B cell (primary cell): ENCODE measurements around the gene APOC3. TPM values are rescaled to one million over a fixed set of nuclear protein-coding genes. Genes with fewer than 3 reads are reported as not detected.

Source experiments
- ATAC-seq: fragments of 200-7000 bp; cut with Tn5 transposase; one replicate; pipeline ENCODE4 v1.10.0; 2021; ENCODE audit warnings: low read depth, mild to moderate bottlenecking, moderate number of reproducible peaks, moderate library complexity
- CTCF ChIA-PET: fragments of 350-600 bp; sonication (Branson Sonifier 250); formaldehyde crosslinking; loops from one replicate; lab custom pipeline; 2021; ENCODE audit warnings: antibody characterized with exemption, inconsistent platforms; lab: Charles Lee
- POLR2A ChIA-PET: fragments of 350-600 bp; sonication (Branson Sonifier 250); formaldehyde crosslinking; loops from one replicate; lab custom pipeline; 2021; ENCODE audit warnings: antibody characterized with exemption; lab: Charles Lee
- DNase-seq: peaks from one replicate; pipeline ENCODE4 v3.0.0; 2013
- H2AFZ ChIP-seq: 2 replicates; pipeline ENCODE4 v1.6.1; 2012; ENCODE audit warnings: mild to moderate bottlenecking, low read depth, low read length; ENCODE audit not compliant: insufficient read depth, poor library complexity, severe bottlenecking
- H3K27ac ChIP-seq, 2 donors: 1 replicate in 1 of 2; 2 replicates in 1 of 2; pipeline ENCODE4 v1.5.1; 2012 to 2013; ENCODE audit warnings: low read length in 2 of 2, mild to moderate bottlenecking in 2 of 2, moderate library complexity in 1 of 2
- H3K27me3 ChIP-seq, 4 experiments: fragments of 200-600 bp in 1 of 4; sonication (generic) in 1 of 4; replicated peaks in 1 of 4; 1 replicate in 2 of 4; 2 replicates in 2 of 4; pipeline versions ENCODE4 v1.6.1 to v1.7.0; 2013 to 2016; ENCODE audit warnings: low read length in 3 of 4, mild to moderate bottlenecking in 2 of 4, mixed read lengths in 1 of 4, moderate library complexity in 1 of 4; ENCODE audit not compliant: insufficient read depth in 4 of 4, control insufficient read depth in 3 of 4; ENCODE audit errors: control extremely low read depth in 1 of 4
- H3K36me3 ChIP-seq, 2 experiments: replicated peaks in 1 of 2; 1 replicate in 1 of 2; 2 replicates in 1 of 2; pipeline versions ENCODE4 v1.6.1 to v1.7.1; 2013; ENCODE audit warnings: low read length in 1 of 2; ENCODE audit not compliant: insufficient read depth in 2 of 2, control insufficient read depth in 1 of 2; ENCODE audit errors: control extremely low read depth in 1 of 2, extremely low read depth in 1 of 2
- H3K4me1 ChIP-seq, 2 donors: fragments of 200-600 bp in 1 of 2; sonication (generic) in 1 of 2; 1 replicate in 1 of 2; 2 replicates in 1 of 2; pipeline versions ENCODE4 v1.5.1 to v1.6.1; 2013 to 2017; ENCODE audit warnings: low read length in 2 of 2; ENCODE audit not compliant: control insufficient read depth in 2 of 2, insufficient read depth in 2 of 2
- H3K4me2 ChIP-seq: replicated peaks from 2 replicates; pipeline ENCODE3; 2012; ENCODE audit warnings: mild to moderate bottlenecking, low read depth, low read length; ENCODE audit not compliant: poor library complexity, severe bottlenecking
- H3K4me3 ChIP-seq, 5 experiments: fragments of 200-600 bp in 1 of 5; sonication (generic) in 1 of 5; 1 replicate in 3 of 5; 2 replicates in 2 of 5; pipeline versions ENCODE4 v1.5.1 to v1.7.0; 2011 to 2016; ENCODE audit warnings: low read length in 4 of 5, mild to moderate bottlenecking in 4 of 5, low read depth in 2 of 5, control low read depth in 1 of 5, moderate library complexity in 1 of 5; ENCODE audit not compliant: insufficient read depth in 1 of 5; ENCODE audit errors: control extremely low read depth in 1 of 5, extremely low read depth in 1 of 5
- H3K79me2 ChIP-seq: fragments of 200-600 bp; sonication (generic); one replicate; pipeline ENCODE4 v1.6.0; 2016; ENCODE audit warnings: low read length; ENCODE audit not compliant: control insufficient read depth, insufficient read depth
- H3K9ac ChIP-seq: fragments of 200-600 bp; sonication (generic); 2 replicates; pipeline ENCODE4 v1.6.1; 2017; ENCODE audit warnings: mild to moderate bottlenecking, low read length, moderate library complexity
- H3K9me3 ChIP-seq, 3 donors: one replicate each; pipeline versions ENCODE4 v1.6.1 to v1.7.1; 2013; ENCODE audit warnings: low read length in 2 of 3; ENCODE audit not compliant: control insufficient read depth in 2 of 3, insufficient read depth in 1 of 3; ENCODE audit errors: control extremely low read depth in 1 of 3
- H4K20me1 ChIP-seq: 2 replicates; pipeline ENCODE4 v1.6.0; 2012; ENCODE audit warnings: mild to moderate bottlenecking, low read length; ENCODE audit not compliant: insufficient read depth, control insufficient read depth, poor library complexity, severe bottlenecking
- H3K27ac Mint-ChIP-seq: one replicate; pipeline ENCODE4 v1.8.0; 2021; ENCODE audit warnings: mixed read lengths
- H3K27me3 Mint-ChIP-seq: one replicate; pipeline ENCODE4 v1.8.0; 2021; ENCODE audit warnings: mixed read lengths
- H3K4me1 Mint-ChIP-seq: one replicate; pipeline ENCODE4 v1.8.0; 2021; ENCODE audit warnings: mixed read lengths
- H3K4me3 Mint-ChIP-seq: one replicate; pipeline ENCODE4 v1.8.0; 2021; ENCODE audit warnings: mixed read lengths
- H3K9me3 Mint-ChIP-seq: one replicate; pipeline ENCODE4 v1.8.0; 2022; ENCODE audit warnings: mixed read lengths; ENCODE audit not compliant: insufficient read depth
- CTCF ChIP-seq: fragments of 200-600 bp; IDR thresholded peaks from one replicate; pipeline ENCODE4 v1.8.0; 2022; ENCODE audit warnings: antibody characterized with exemption, mild to moderate bottlenecking
- EZH2 ChIP-seq: IDR thresholded peaks from 2 replicates; pipeline ENCODE4 v1.6.1; 2012; ENCODE audit warnings: borderline replicate concordance, low read depth, mild to moderate bottlenecking, moderate library complexity, low read length; ENCODE audit not compliant: insufficient read depth, poor library complexity, severe bottlenecking
- WGBS: methylation state at CpG from one replicate; pipeline ENCODE4 v1.1.5; 2013; ENCODE audit warnings: missing lambda C conversion rate; ENCODE audit not compliant: insufficient coverage; 5-methylcytosine and 5-hydroxymethylcytosine counted together
- intact Hi-C: fragments of 100-400 bp; cut with micrococcal nuclease; formaldehyde crosslinking; loops from one replicate; pipeline ENCODE4 v1.10.0; 2022
- polyA plus RNA-seq: library from polyadenylated mRNA; depleted of rRNA; stranded (reverse); fragments of >200 nt; gene quantifications from 2 replicates; pipeline ENCODE4 v1.2.3, GENCODE V29; 2012
- total RNA-seq, 2 donors: library from RNA; stranded (reverse); fragments of 120-200 nt in 1 of 2; gene quantifications; 1 replicate in 1 of 2; 2 replicates in 1 of 2; pipeline versions ENCODE4 v1.2.3 to v1.2.4, GENCODE V29; 2013 to 2022

Gene APOC3
- total and polyA plus RNA-seq, 2 donors (not counting 1 experiment from before 2014, with no cell fraction given), result not detected

DNA sequence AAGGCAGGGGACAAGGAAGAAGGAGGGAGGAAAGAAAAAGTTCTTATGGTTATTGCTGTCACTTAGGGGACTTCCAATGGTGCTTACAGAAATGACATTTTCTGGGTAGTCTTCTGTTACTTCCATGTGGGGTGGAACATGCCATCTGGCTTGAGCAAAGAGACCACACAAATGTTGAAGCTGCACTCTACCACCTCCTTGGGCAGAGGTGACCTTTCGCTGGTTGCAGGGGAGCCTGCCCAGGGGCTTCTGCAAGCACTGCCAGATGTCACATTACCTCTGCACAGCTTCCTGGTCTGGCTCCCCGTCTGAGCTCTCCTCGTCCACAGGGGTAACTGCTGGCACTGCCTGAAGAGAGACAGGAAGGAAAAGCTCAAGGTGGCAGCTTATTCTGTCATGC, 40.3 kb downstream of the APOC3 start:
- Histone ChIP-seq H3K27me3 (no peaks in the 10 kb centered on the region), H3K79me2 (no peaks in the 10 kb centered on the region), H3K36me3 (peaks cover 14 to 96% of the 10 kb centered on the region in 2 experiments), H3K4me1 (no peaks in the 10 kb centered on the region), H3K4me2 (no peak overlapping the region), H3K27ac (no peak overlapping the region), H3K9ac (no peak overlapping the region), H4K20me1 (no peaks in the 10 kb centered on the region), H3K9me3 (no peaks in the 10 kb centered on the region), H2AFZ (no peak overlapping the region), H3K4me3 (no peak overlapping the region)
- POLR2A ChIA-PET, result no interaction called here
- ATAC-seq (no peak), DNase-seq (no peak)
- intact Hi-C loops, result loop anchor here (10.0 kb wide), 1 partner anchor 75 kb away; the partner anchor contains the start of gene APOA5
- CTCF ChIA-PET, result interaction anchor here (1.1 to 2.7 kb wide), 3 partner anchors 229 to 357 kb away, joined by 3 to 16 read pairs (median 3); no protein-coding TSS in a partner anchor
- no peak overlapping the region for H3K27ac Mint-ChIP-seq
- TF ChIP-seq EZH2 (no peak), CTCF (no peak)
- no peak overlapping the region for H3K4me3 Mint-ChIP-seq
- H3K9me3 Mint-ChIP-seq, result no peaks in the 10 kb centered on the region
- H3K27me3 Mint-ChIP-seq, result no peaks in the 10 kb centered on the region
- no peaks in the 10 kb centered on the region for H3K4me1 Mint-ChIP-seq
- 39% methylated on average over 2 of the region's 3 CpGs for WGBS

GRCh38 chr11:116871248-116871647, 41.5 kb downstream of the APOC3 start:
- Histone ChIP-seq H3K4me3 (no peak overlapping the region), H3K4me2 (no peak overlapping the region), H4K20me1 (no peaks in the 10 kb centered on the region), H3K9me3 (no peaks in the 10 kb centered on the region), H3K27me3 (no peaks in the 10 kb centered on the region), H2AFZ (no peak overlapping the region), H3K79me2 (no peaks in the 10 kb centered on the region), H3K27ac (no peak overlapping the region), H3K9ac (no peak overlapping the region), H3K4me1 (no peaks in the 10 kb centered on the region), H3K36me3 (peaks cover 14 to 93% of the 10 kb centered on the region in 2 experiments)
- Mint-ChIP-seq H3K27ac (no peak overlapping the region), H3K27me3 (no peaks in the 10 kb centered on the region), H3K4me3 (no peak overlapping the region), H3K4me1 (no peaks in the 10 kb centered on the region), H3K9me3 (no peaks in the 10 kb centered on the region)
- TF ChIP-seq CTCF (no peak), EZH2 (no peak)
- no peak for DNase-seq
- no peak for ATAC-seq
- POLR2A ChIA-PET, result no interaction called here
- intact Hi-C loops, result loop anchor here (10.0 kb wide), 1 partner anchor 76 kb away; the partner anchor contains the start of gene APOA5
- CTCF ChIA-PET, result interaction anchor here (2.7 kb wide), 1 partner anchor 235 kb away, joined by 16 read pairs; no protein-coding TSS in a partner anchor
- WGBS, result 70% methylated on average over 2 of the region's 3 CpGs
